SK-N-SH treated with all-trans-retinoic acid at 6 μM for 48 hours (cell line): Measurements from ENCODE around the gene PSMB10.

ENCODE experiments used
- ATAC-seq: fragments of 200-7000 bp; cut with Tn5 transposase; 3 replicates; pipeline ENCODE4 v1.9.1; 2020; ENCODE audit warnings: mild to moderate bottlenecking, moderate library complexity
- ARNTL ChIP-seq: fragments of 450-650 bp; formaldehyde crosslinking; IDR thresholded peaks from 2 replicates; pipeline ENCODE4 v1.5.0; 2020; ENCODE audit warnings: low read depth, mild to moderate bottlenecking, moderate library complexity, borderline replicate concordance
- BACH2 ChIP-seq: fragments of 250-450 bp; sonication (Bioruptor Pico); IDR thresholded peaks from 2 replicates; pipeline ENCODE4 v1.9.0; 2021; ENCODE audit warnings: mild to moderate bottlenecking, borderline replicate concordance
- CSDC2 ChIP-seq: fragments of 250-450 bp; sonication (Bioruptor Pico); IDR thresholded peaks from 2 replicates; pipeline ENCODE4 v1.5.0; 2020; ENCODE audit warnings: mild to moderate bottlenecking, moderate library complexity
- ESRRG ChIP-seq: fragments of 250-450 bp; sonication (Bioruptor Pico); IDR thresholded peaks from 2 replicates; pipeline ENCODE4 v1.6.1; 2021; ENCODE audit warnings: mild to moderate bottlenecking
- GLIS3 ChIP-seq: fragments of 250-450 bp; sonication (Bioruptor Pico); IDR thresholded peaks from 2 replicates; pipeline ENCODE4 v1.5.0; 2020; ENCODE audit warnings: mild to moderate bottlenecking, moderate library complexity
- ISL1 ChIP-seq: fragments of 250-450 bp; sonication (Bioruptor Pico); IDR thresholded peaks from 2 replicates; pipeline ENCODE4 v2.1.2; 2022; ENCODE audit warnings: mild to moderate bottlenecking, moderate library complexity
- OSR1 ChIP-seq: fragments of 250-450 bp; sonication (Bioruptor Pico); IDR thresholded peaks from 2 replicates; pipeline ENCODE4 v1.8.0; 2022; ENCODE audit warnings: moderate library complexity, mild to moderate bottlenecking, inconsistent platforms
- PPARA ChIP-seq: fragments of 250-450 bp; sonication (Bioruptor Pico); IDR thresholded peaks from 2 replicates; pipeline ENCODE4 v1.5.0; 2020; ENCODE audit warnings: mild to moderate bottlenecking, borderline replicate concordance
- RARB ChIP-seq: fragments of 250-450 bp; sonication (Bioruptor Pico); IDR thresholded peaks from 2 replicates; pipeline ENCODE4 v1.8.0; 2021; ENCODE audit warnings: mild to moderate bottlenecking, moderate library complexity
- TCF4 ChIP-seq: fragments of 250-450 bp; sonication (Bioruptor Pico); IDR thresholded peaks from 2 replicates; pipeline ENCODE4 v1.8.0; 2021; ENCODE audit warnings: mild to moderate bottlenecking, moderate library complexity, borderline replicate concordance
- TOX ChIP-seq: fragments of 250-450 bp; sonication (Bioruptor Pico); IDR thresholded peaks from 2 replicates; pipeline ENCODE4 v1.8.0; 2021; ENCODE audit warnings: mild to moderate bottlenecking, moderate library complexity, borderline replicate concordance
- ZC3H10 ChIP-seq: fragments of 250-450 bp; sonication (Bioruptor Pico); IDR thresholded peaks from 2 replicates; pipeline ENCODE4 v1.5.1; 2021; ENCODE audit warnings: mild to moderate bottlenecking, moderate library complexity
- ZFP3 ChIP-seq: fragments of 250-450 bp; sonication (Bioruptor Pico); IDR thresholded peaks from 2 replicates; pipeline ENCODE4 v1.5.0; 2020; ENCODE audit warnings: mild to moderate bottlenecking, moderate library complexity
- ZNF565 ChIP-seq: fragments of 450-650 bp; formaldehyde crosslinking; conservative IDR thresholded peaks from 2 replicates; pipeline ENCODE4 v1.5.0; 2020; ENCODE audit warnings: low read depth, mild to moderate bottlenecking, moderate library complexity
- ZNF70 ChIP-seq: fragments of 450-650 bp; formaldehyde crosslinking; IDR thresholded peaks from 2 replicates; pipeline ENCODE4 v1.5.0; 2020; ENCODE audit warnings: mild to moderate bottlenecking, moderate library complexity
- ZNF8 ChIP-seq: fragments of 450-650 bp; formaldehyde crosslinking; IDR thresholded peaks from 2 replicates; pipeline ENCODE4 v1.5.0; 2020; ENCODE audit warnings: mild to moderate bottlenecking, moderate library complexity
- TF ChIP-seq, protein P1 (sequence below): fragments of 250-450 bp; sonication (Bioruptor Pico); IDR thresholded peaks from 2 replicates; pipeline ENCODE4 v1.8.0; 2020; ENCODE audit warnings: mild to moderate bottlenecking, moderate library complexity, borderline replicate concordance
- TF ChIP-seq, protein P2 (sequence below): fragments of 250-450 bp; sonication (Bioruptor Pico); IDR thresholded peaks from 2 replicates; pipeline ENCODE4 v1.8.0; 2021; ENCODE audit warnings: low read depth, mild to moderate bottlenecking, moderate library complexity, borderline replicate concordance
- TF ChIP-seq, protein P3 (sequence below): fragments of 250-450 bp; sonication (Bioruptor Pico); IDR thresholded peaks from 2 replicates; pipeline ENCODE4 v1.5.1; 2021; ENCODE audit warnings: mild to moderate bottlenecking, moderate library complexity
- TF ChIP-seq, protein P4 (sequence below): fragments of 250-450 bp; sonication (Bioruptor Pico); IDR thresholded peaks from 2 replicates; pipeline ENCODE4 v1.5.0; 2020; ENCODE audit warnings: mild to moderate bottlenecking, moderate library complexity

PSMB10 gene

DNA sequence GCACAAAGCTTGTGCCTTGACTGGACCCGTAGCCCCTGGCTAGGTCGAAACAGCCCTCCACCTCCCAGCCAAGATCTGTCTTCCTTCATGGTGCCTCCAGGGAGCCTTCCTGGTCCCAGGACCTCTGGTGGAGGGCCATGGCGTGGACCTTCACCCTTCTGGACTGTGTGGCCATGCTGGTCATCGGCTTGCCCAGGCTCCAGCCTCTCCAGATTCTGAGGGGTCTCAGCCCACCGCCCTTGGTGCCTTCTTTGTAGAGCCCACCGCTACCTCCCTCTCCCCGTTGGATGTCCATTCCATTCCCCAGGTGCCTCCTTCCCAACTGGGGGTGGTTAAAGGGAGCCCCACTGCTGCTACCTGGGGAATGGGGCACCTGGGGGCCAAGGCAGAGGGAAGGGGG, 8.5 kb downstream of the PSMB10 start:
- TF ChIP-seq CSDC2 (CRISPR knock-in tag) (no peak), OSR1 (CRISPR knock-in tag) (no peak), TOX (CRISPR knock-in tag) (no peak), GLIS3 (no peak), ZNF8 (CRISPR knock-in tag) (no peak), TCF4 (CRISPR knock-in tag) (no peak), ZC3H10 (no peak), ZFP3 (CRISPR knock-in tag) (no peak), ISL1 (no peak)
- ATAC-seq = peak; percentile 4

DNA sequence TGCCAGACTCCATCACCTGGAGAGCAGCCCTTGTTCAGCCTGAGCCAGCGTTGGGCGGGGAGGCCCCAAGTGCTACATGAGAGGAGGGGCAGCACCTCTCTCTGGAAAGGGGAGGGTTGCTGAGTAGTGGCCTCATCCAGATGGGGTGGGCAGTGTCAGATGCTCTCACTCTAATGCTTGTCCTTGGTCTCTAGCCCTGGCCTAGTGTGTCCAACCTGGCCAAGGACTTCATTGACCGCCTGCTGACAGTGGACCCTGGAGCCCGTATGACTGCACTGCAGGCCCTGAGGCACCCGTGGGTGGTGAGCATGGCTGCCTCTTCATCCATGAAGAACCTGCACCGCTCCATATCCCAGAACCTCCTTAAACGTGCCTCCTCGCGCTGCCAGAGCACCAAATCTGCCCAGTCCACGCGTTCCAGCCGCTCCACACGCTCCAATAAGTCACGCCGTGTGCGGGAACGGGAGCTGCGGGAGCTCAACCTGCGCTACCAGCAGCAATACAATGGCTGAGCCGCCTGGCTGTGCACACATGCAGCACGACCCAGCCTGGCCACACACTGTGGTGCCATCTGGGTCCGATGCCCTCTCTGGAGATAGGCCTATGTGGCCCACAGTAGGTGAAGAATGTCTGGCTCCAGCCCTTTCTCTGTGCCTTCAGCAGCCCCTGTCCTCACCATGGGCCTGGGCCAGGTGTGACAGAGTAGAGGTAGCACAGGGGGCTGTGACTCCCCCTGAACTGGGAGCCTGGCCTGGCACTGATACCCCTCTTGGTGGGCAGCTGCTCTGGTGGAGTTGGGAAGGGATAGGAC, 9.3 kb downstream of the PSMB10 start:
- TF ChIP-seq BACH2 (CRISPR knock-in tag) = no peak
- TF ChIP-seq TCF4 (CRISPR knock-in tag) = no peak
- TF ChIP-seq ZFP3 (CRISPR knock-in tag) = no peak
- TF ChIP-seq ISL1 = no peak
- TF ChIP-seq GLIS3 = no peak
- TF ChIP-seq ZC3H10 = no peak
- no peak for TF ChIP-seq ZNF70
- TF ChIP-seq, protein P1, sequence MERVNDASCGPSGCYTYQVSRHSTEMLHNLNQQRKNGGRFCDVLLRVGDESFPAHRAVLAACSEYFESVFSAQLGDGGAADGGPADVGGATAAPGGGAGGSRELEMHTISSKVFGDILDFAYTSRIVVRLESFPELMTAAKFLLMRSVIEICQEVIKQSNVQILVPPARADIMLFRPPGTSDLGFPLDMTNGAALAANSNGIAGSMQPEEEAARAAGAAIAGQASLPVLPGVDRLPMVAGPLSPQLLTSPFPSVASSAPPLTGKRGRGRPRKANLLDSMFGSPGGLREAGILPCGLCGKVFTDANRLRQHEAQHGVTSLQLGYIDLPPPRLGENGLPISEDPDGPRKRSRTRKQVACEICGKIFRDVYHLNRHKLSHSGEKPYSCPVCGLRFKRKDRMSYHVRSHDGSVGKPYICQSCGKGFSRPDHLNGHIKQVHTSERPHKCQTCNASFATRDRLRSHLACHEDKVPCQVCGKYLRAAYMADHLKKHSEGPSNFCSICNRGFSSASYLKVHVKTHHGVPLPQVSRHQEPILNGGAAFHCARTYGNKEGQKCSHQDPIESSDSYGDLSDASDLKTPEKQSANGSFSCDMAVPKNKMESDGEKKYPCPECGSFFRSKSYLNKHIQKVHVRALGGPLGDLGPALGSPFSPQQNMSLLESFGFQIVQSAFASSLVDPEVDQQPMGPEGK (CRISPR knock-in tag) = no peak
- TF ChIP-seq, protein P2, sequence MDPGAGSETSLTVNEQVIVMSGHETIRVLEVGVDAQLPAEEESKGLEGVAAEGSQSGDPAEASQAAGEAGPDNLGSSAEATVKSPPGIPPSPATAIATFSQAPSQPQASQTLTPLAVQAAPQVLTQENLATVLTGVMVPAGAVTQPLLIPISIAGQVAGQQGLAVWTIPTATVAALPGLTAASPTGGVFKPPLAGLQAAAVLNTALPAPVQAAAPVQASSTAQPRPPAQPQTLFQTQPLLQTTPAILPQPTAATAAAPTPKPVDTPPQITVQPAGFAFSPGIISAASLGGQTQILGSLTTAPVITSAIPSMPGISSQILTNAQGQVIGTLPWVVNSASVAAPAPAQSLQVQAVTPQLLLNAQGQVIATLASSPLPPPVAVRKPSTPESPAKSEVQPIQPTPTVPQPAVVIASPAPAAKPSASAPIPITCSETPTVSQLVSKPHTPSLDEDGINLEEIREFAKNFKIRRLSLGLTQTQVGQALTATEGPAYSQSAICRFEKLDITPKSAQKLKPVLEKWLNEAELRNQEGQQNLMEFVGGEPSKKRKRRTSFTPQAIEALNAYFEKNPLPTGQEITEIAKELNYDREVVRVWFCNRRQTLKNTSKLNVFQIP = no peak
- no peak for TF ChIP-seq ESRRG (CRISPR knock-in tag)
- no peak for TF ChIP-seq CSDC2 (CRISPR knock-in tag)
- no peak for TF ChIP-seq RARB (CRISPR knock-in tag)
- TF ChIP-seq ARNTL = no peak
- TF ChIP-seq, protein P3, sequence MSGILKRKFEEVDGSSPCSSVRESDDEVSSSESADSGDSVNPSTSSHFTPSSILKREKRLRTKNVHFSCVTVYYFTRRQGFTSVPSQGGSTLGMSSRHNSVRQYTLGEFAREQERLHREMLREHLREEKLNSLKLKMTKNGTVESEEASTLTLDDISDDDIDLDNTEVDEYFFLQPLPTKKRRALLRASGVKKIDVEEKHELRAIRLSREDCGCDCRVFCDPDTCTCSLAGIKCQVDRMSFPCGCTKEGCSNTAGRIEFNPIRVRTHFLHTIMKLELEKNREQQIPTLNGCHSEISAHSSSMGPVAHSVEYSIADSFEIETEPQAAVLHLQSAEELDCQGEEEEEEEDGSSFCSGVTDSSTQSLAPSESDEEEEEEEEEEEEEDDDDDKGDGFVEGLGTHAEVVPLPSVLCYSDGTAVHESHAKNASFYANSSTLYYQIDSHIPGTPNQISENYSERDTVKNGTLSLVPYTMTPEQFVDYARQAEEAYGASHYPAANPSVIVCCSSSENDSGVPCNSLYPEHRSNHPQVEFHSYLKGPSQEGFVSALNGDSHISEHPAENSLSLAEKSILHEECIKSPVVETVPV (CRISPR knock-in tag) = no peak
- no peak for TF ChIP-seq ZNF565 (CRISPR knock-in tag)
- no peak for ATAC-seq

DNA sequence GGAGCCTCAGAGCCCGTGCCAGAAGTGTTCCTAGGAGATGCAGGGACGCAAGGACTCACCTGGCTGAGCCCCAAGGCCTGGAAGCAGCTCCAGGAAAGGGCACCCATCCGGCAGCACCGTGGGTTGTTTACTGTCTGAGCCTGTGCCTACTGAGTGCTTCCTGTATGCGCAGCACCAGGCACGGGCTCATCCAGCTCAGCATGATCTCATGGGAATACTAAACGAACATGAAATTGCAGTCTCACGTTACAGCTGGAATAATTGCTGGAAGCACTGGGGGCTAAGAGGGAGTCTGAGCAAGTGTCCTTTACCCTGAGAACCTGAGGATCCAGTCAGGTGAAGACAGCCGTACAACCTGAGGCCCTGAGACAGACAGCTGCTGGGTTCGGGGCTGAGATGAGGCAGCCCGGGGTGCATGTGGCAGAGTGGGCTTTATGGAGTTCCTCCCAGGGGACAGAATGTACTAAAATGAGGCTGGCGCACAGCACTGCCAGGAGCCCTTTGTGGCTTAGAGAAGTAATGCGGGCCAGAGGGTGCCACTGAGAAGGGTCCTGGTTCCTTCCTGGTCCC, 10.4 kb downstream of the PSMB10 start:
- ATAC-seq = peak; percentile 34; the same call in 2 of the 3 replicates
- TF ChIP-seq ZNF70 (no peak), BACH2 (CRISPR knock-in tag) (no peak), TCF4 (CRISPR knock-in tag) (no peak), ZNF8 (CRISPR knock-in tag) (no peak), ESRRG (CRISPR knock-in tag) (no peak), OSR1 (CRISPR knock-in tag) (no peak), RARB (CRISPR knock-in tag) (no peak), PPARA (CRISPR knock-in tag) (no peak)
- TF ChIP-seq, protein P4, sequence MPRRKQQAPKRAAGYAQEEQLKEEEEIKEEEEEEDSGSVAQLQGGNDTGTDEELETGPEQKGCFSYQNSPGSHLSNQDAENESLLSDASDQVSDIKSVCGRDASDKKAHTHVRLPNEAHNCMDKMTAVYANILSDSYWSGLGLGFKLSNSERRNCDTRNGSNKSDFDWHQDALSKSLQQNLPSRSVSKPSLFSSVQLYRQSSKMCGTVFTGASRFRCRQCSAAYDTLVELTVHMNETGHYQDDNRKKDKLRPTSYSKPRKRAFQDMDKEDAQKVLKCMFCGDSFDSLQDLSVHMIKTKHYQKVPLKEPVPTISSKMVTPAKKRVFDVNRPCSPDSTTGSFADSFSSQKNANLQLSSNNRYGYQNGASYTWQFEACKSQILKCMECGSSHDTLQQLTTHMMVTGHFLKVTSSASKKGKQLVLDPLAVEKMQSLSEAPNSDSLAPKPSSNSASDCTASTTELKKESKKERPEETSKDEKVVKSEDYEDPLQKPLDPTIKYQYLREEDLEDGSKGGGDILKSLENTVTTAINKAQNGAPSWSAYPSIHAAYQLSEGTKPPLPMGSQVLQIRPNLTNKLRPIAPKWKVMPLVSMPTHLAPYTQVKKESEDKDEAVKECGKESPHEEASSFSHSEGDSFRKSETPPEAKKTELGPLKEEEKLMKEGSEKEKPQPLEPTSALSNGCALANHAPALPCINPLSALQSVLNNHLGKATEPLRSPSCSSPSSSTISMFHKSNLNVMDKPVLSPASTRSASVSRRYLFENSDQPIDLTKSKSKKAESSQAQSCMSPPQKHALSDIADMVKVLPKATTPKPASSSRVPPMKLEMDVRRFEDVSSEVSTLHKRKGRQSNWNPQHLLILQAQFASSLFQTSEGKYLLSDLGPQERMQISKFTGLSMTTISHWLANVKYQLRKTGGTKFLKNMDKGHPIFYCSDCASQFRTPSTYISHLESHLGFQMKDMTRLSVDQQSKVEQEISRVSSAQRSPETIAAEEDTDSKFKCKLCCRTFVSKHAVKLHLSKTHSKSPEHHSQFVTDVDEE = no peak
- TF ChIP-seq, protein P2 = no peak
